Measurements from ENCODE around the gene TENM3. TPM values are rescaled to one million over a fixed set of nuclear protein-coding genes. Genes with fewer than 3 reads are reported as not detected.

TENM3 gene
- polyA plus RNA-seq, 1 of the 3 experiments (the other 2 are of a cell fraction): 10.4 TPM

- ChIA-PET CTCF (interaction anchor here (1.4 kb wide), 1 partner anchor 13 kb away, joined by 3 read pairs; no protein-coding TSS in a partner anchor), POLR2A (no interaction called here)
- no peak overlapping the region for H3K9ac ChIP-seq
- H3K9me3 ChIP-seq: no peaks in the 10 kb centered on the region
- H3K27me3 ChIP-seq (ENCODE audit: insufficient read depth): no peaks in the 10 kb centered on the region
- H3K36me3 ChIP-seq (replicated peaks in 1 of 2; ENCODE audit: control insufficient read depth in 1 of 2, insufficient read depth in 2 of 2, low read length in 1 of 2): no peaks in the 10 kb centered on the region
- H3K4me3 ChIP-seq (ENCODE audit: low read depth in 2 of 2, low read length in 1 of 2): no peak overlapping the region
- WGBS (ENCODE audit: low lambda C conversion rate): 78% methylated on average over 4 of the region's 4 CpGs
- no peak overlapping the region for H3K27ac ChIP-seq (ENCODE audit: low read depth in 2 of 2, low read length in 1 of 2)
- peaks cover 5% of the 10 kb centered on the region for H3F3A ChIP-seq (replicated peaks; ENCODE audit: insufficient read depth)
- TF ChIP-seq CHD2 (IDR thresholded peaks at IDR 0.05; ENCODE audit: low read length, partially characterized antibody): no peak
- no peak for TF ChIP-seq FOSL2 (IDR thresholded peaks at IDR 0.05; ENCODE audit: borderline replicate concordance, low read depth)
- TF ChIP-seq SIN3A (IDR thresholded peaks at IDR 0.05; ENCODE audit: borderline replicate concordance, low read depth, low read length): no peak
- no peak for TF ChIP-seq RFX5 (IDR thresholded peaks at IDR 0.05; ENCODE audit: low read length)
- no peak for TF ChIP-seq TEAD4 (IDR thresholded peaks at IDR 0.05; ENCODE audit: borderline replicate concordance, insufficient read depth)
- TF ChIP-seq NRF1 (IDR thresholded peaks at IDR 0.05; ENCODE audit: low read depth, low read length): no peak
- TF ChIP-seq MEF2A (IDR thresholded peaks at IDR 0.05; ENCODE audit: borderline replicate concordance, low read depth): no peak
- no peak for TF ChIP-seq JUND (IDR thresholded peaks at IDR 0.05)
- TF ChIP-seq EZH2phosphoT487 (IDR thresholded peaks at IDR 0.05; ENCODE audit: borderline replicate concordance, low read depth): no peak
- TF ChIP-seq RCOR1 (IDR thresholded peaks at IDR 0.05; ENCODE audit: low read length): no peak
- no peak for TF ChIP-seq FOXM1 (IDR thresholded peaks at IDR 0.05; ENCODE audit: low read depth)
- TF ChIP-seq FOXJ3 (CRISPR knock-in tag; IDR thresholded peaks at IDR 0.05): no peak
- no peak for TF ChIP-seq REST (IDR thresholded peaks at IDR 0.05; ENCODE audit: low read depth, low read length)
- H3K79me2 ChIP-seq (ENCODE audit: insufficient read depth): no peaks in the 10 kb centered on the region
- no peak overlapping the region for H3K4me2 ChIP-seq
- H3K9me2 ChIP-seq: no peaks in the 10 kb centered on the region
- H4K20me1 ChIP-seq (ENCODE audit: insufficient read depth): no peaks in the 10 kb centered on the region
- no peak for DNase-seq
- H3K4me1 ChIP-seq (ENCODE audit: control insufficient read depth in 1 of 2, insufficient read depth in 2 of 2, low read depth in 1 of 2, low read length in 1 of 2): peaks cover 0 to 5% of the 10 kb centered on the region in 2 experiments; a peak in 1 of 4 replicates
- H2AFZ ChIP-seq (ENCODE audit: low read depth): no peak overlapping the region
Measured at GRCh38 chr4:182223708-182224107, 19.5 kb upstream of the TENM3 start.

GRCh38 chr4:182224192-182224850 lies 18.9 kb upstream of the TENM3 start:
- H3K9ac ChIP-seq: no peak overlapping the region
- H3K4me2 ChIP-seq: no peak overlapping the region
- H3K4me1 ChIP-seq (ENCODE audit: control insufficient read depth in 1 of 2, insufficient read depth in 2 of 2, low read depth in 1 of 2, low read length in 1 of 2): peaks cover 0 to 10% of the 10 kb centered on the region in 2 experiments; a peak in 1 of 4 replicates
- 91% methylated on average over 9 of the region's 9 CpGs for WGBS (ENCODE audit: low lambda C conversion rate)
- no peak overlapping the region for H2AFZ ChIP-seq (ENCODE audit: low read depth)
- DNase-seq: no peak
- no peaks in the 10 kb centered on the region for H3K79me2 ChIP-seq (ENCODE audit: insufficient read depth)
- H3K27me3 ChIP-seq (ENCODE audit: insufficient read depth): no peaks in the 10 kb centered on the region
- no peaks in the 10 kb centered on the region for H3K36me3 ChIP-seq (replicated peaks in 1 of 2; ENCODE audit: control insufficient read depth in 1 of 2, insufficient read depth in 2 of 2, low read length in 1 of 2)
- H3K9me2 ChIP-seq: no peaks in the 10 kb centered on the region
- ChIA-PET POLR2A (no interaction called here), CTCF (interaction anchor here (1.4 kb wide), 1 partner anchor 13 kb away, joined by 3 read pairs; no protein-coding TSS in a partner anchor)
- H3K9me3 ChIP-seq: no peaks in the 10 kb centered on the region
- peaks cover 5% of the 10 kb centered on the region for H3F3A ChIP-seq (replicated peaks; ENCODE audit: insufficient read depth)
- H4K20me1 ChIP-seq (ENCODE audit: insufficient read depth): no peaks in the 10 kb centered on the region
- H3K27ac ChIP-seq (ENCODE audit: low read depth in 2 of 2, low read length in 1 of 2): no peak overlapping the region
- H3K4me3 ChIP-seq (ENCODE audit: low read depth in 2 of 2, low read length in 1 of 2): no peak overlapping the region
- TF ChIP-seq GATA2 (CRISPR knock-in tag; IDR thresholded peaks at IDR 0.05): no peak
- no peak for TF ChIP-seq POLR2AphosphoS5 (IDR thresholded peaks at IDR 0.05; ENCODE audit: low read depth, low read length)
- no peak for TF ChIP-seq TEAD4 (IDR thresholded peaks at IDR 0.05; ENCODE audit: borderline replicate concordance, insufficient read depth)
- TF ChIP-seq IRF3 (IDR thresholded peaks at IDR 0.05; ENCODE audit: low read depth, low read length): no peak
- TF ChIP-seq ELF1 (IDR thresholded peaks at IDR 0.05): no peak
- TF ChIP-seq TAF1 (IDR thresholded peaks at IDR 0.05; ENCODE audit: borderline replicate concordance, low read depth, low read length): no peak
- no peak for TF ChIP-seq MEF2A (IDR thresholded peaks at IDR 0.05; ENCODE audit: borderline replicate concordance, low read depth)
- TF ChIP-seq FOXM1 (IDR thresholded peaks at IDR 0.05; ENCODE audit: low read depth): no peak
- no peak for TF ChIP-seq RFX5 (IDR thresholded peaks at IDR 0.05; ENCODE audit: low read length)
- no peak for TF ChIP-seq EP300 (IDR thresholded peaks at IDR 0.05; ENCODE audit: borderline replicate concordance in 1 of 2, low read depth in 1 of 2, low read length in 1 of 2)
- no peak for TF ChIP-seq JUND (IDR thresholded peaks at IDR 0.05)
